Endothelial cell (in vitro differentiated cells): ENCODE measurements around the gene UBN1. TPM values are rescaled to one million over a fixed set of nuclear protein-coding genes. Genes with fewer than 3 reads are reported as not detected.

Experiments used
- DNase-seq: peaks from one replicate; pipeline ENCODE4 v3.0.0; 2021; ENCODE audit warnings: low spot score
- H3K27ac Mint-ChIP-seq: one replicate; pipeline ENCODE4 v1.8.0; 2021; ENCODE audit warnings: mixed read lengths, inconsistent platforms; ENCODE audit not compliant: unreplicated experiment
- H3K27me3 Mint-ChIP-seq: one replicate; pipeline ENCODE4 v1.8.0; 2021; ENCODE audit warnings: mild to moderate bottlenecking, moderate library complexity, mixed read lengths, inconsistent platforms; ENCODE audit not compliant: unreplicated experiment
- H3K36me3 Mint-ChIP-seq: one replicate; pipeline ENCODE4 v1.8.0; 2021; ENCODE audit warnings: mild to moderate bottlenecking, low read depth, mixed read lengths, inconsistent platforms; ENCODE audit not compliant: unreplicated experiment
- H3K4me1 Mint-ChIP-seq: one replicate; pipeline ENCODE4 v1.8.0; 2021; ENCODE audit warnings: mild to moderate bottlenecking, mixed read lengths, inconsistent platforms; ENCODE audit not compliant: unreplicated experiment
- H3K4me3 Mint-ChIP-seq: one replicate; pipeline ENCODE4 v1.8.0; 2021; ENCODE audit warnings: mild to moderate bottlenecking, mixed read lengths, inconsistent platforms; ENCODE audit not compliant: unreplicated experiment
- H3K9me3 Mint-ChIP-seq: one replicate; pipeline ENCODE4 v1.8.0; 2021; ENCODE audit warnings: mixed read lengths, inconsistent platforms; ENCODE audit not compliant: unreplicated experiment
- CTCF ChIP-seq: fragments of 200-600 bp; sonication (generic); IDR thresholded peaks from one replicate; pipeline ENCODE4 v1.5.0; 2021; ENCODE audit warnings: antibody characterized with exemption; ENCODE audit not compliant: unreplicated experiment
- total RNA-seq: library from RNA; stranded (reverse); fragmentation: NEBNext Ultra II Directional; extraction: Animal tissue kit (Norgen Biotek cat#: 25700); gene quantifications from one replicate; pipeline ENCODE4 v1.2.1, GENCODE V29; 2021; ENCODE audit not compliant: unreplicated experiment

Gene UBN1
- total RNA-seq, 1 donor from 2014 or later = 36.4 TPM

- Mint-ChIP-seq H3K27me3 (peaks cover 4% of the 10 kb centered on the region), H3K9me3 (no peaks in the 10 kb centered on the region), H3K27ac (no peak overlapping the region), H3K36me3 (peaks cover 35% of the 10 kb centered on the region), H3K4me3 (no peak overlapping the region), H3K4me1 (no peaks in the 10 kb centered on the region)
- TF ChIP-seq CTCF = no peak
- DNase-seq = no peak
These were observed 15.7 kb upstream of the UBN1 start for GRCh38 chr16:4831616-4832015.

- Mint-ChIP-seq H3K4me1 (no peaks in the 10 kb centered on the region), H3K27ac (no peak overlapping the region), H3K9me3 (no peaks in the 10 kb centered on the region), H3K36me3 (peaks cover 35% of the 10 kb centered on the region), H3K27me3 (peaks cover 3% of the 10 kb centered on the region), H3K4me3 (no peak overlapping the region)
- TF ChIP-seq CTCF = no peak
- no peak for DNase-seq
These were observed 14.5 kb upstream of the UBN1 start for GRCh38 chr16:4832698-4833343.

GRCh38 chr16:4833584-4833983 is 13.7 kb upstream of the UBN1 start:
- DNase-seq = no peak
- Mint-ChIP-seq H3K4me1 (no peaks in the 10 kb centered on the region), H3K9me3 (no peaks in the 10 kb centered on the region), H3K27ac (no peak overlapping the region), H3K27me3 (peaks cover 3% of the 10 kb centered on the region), H3K4me3 (no peak overlapping the region), H3K36me3 (peaks cover 35% of the 10 kb centered on the region)
- TF ChIP-seq CTCF = no peak

GRCh38 chr16:4836727-4837126 is 10.6 kb upstream of the UBN1 start:
- no peak overlapping the region for H3K27ac Mint-ChIP-seq
- H3K4me3 Mint-ChIP-seq = no peak overlapping the region

More at GRCh38 chr16:4836727-4837126, 10.6 kb upstream of the UBN1 start:
- Mint-ChIP-seq H3K27me3 (no peaks in the 10 kb centered on the region), H3K36me3 (peaks cover 36% of the 10 kb centered on the region), H3K9me3 (no peaks in the 10 kb centered on the region), H3K4me1 (no peaks in the 10 kb centered on the region)
- no peak for TF ChIP-seq CTCF
- DNase-seq = no peak
